HG02870 (cell line): ENCODE results near the gene DAB2IP.

ENCODE experiments used
- ATAC-seq: cut with Tn5 transposase; IDR thresholded peaks from one replicate; pipeline ENCODE4 v1.9.1; 2021; ENCODE audit warnings: mild to moderate bottlenecking, moderate library complexity; ENCODE audit not compliant: unreplicated experiment

Gene DAB2IP

GRCh38 chr9:121662359-121662758 is 10.9 kb downstream of the DAB2IP start:
- no peak for ATAC-seq

GRCh38 chr9:121662891-121663580 is 11.6 kb downstream of the DAB2IP start:
- no peak for ATAC-seq

- ATAC-seq: no peak
Measured at GRCh38 chr9:121663591-121663990, 12.2 kb downstream of the DAB2IP start.

- no peak for ATAC-seq
Measured at GRCh38 chr9:121666294-121666693, 14.9 kb downstream of the DAB2IP start.

GRCh38 chr9:121667214-121667613 is 15.8 kb downstream of the DAB2IP start:
- no peak for ATAC-seq

GRCh38 chr9:121667890-121668289 is 16.5 kb downstream of the DAB2IP start:
- ATAC-seq: no peak

GRCh38 chr9:121670431-121670830 is 19.0 kb downstream of the DAB2IP start:
- no peak for ATAC-seq

- ATAC-seq: no peak
Measured at GRCh38 chr9:121671612-121672155, 20.2 kb downstream of the DAB2IP start.

GRCh38 chr9:121672213-121672612 is 20.8 kb downstream of the DAB2IP start:
- ATAC-seq: no peak

- no peak for ATAC-seq
Measured at GRCh38 chr9:121672986-121673385, 21.6 kb downstream of the DAB2IP start.

- no peak for ATAC-seq
Measured at GRCh38 chr9:121673576-121673975, 22.1 kb downstream of the DAB2IP start.

- ATAC-seq: no peak
Measured at GRCh38 chr9:121674017-121674416, 22.6 kb downstream of the DAB2IP start.

- no peak for ATAC-seq
Measured at GRCh38 chr9:121674952-121675351, 23.5 kb downstream of the DAB2IP start.

- no peak for ATAC-seq
Measured at GRCh38 chr9:121675381-121675780, 23.9 kb downstream of the DAB2IP start.

- ATAC-seq: no peak
Measured at GRCh38 chr9:121675969-121676822, 24.8 kb downstream of the DAB2IP start.

GRCh38 chr9:121676926-121677325 is 25.5 kb downstream of the DAB2IP start:
- ATAC-seq: no peak

- ATAC-seq: no peak
Measured at GRCh38 chr9:121678501-121679022, 27.1 kb downstream of the DAB2IP start.

GRCh38 chr9:121679901-121680635 is 28.6 kb downstream of the DAB2IP start:
- ATAC-seq: no peak

- ATAC-seq: no peak
Measured at GRCh38 chr9:121681404-121681803, 30.0 kb downstream of the DAB2IP start.

- no peak for ATAC-seq
Measured at GRCh38 chr9:121682201-121682600, 30.8 kb downstream of the DAB2IP start.

- ATAC-seq: no peak
Measured at GRCh38 chr9:121682926-121683515, 31.6 kb downstream of the DAB2IP start.
